Retinal pigment epithelial cell (primary cell): Measurements from ENCODE around the gene TMEM139.

ENCODE experiments used
- DNase-seq: peaks from one replicate; pipeline ENCODE4 v3.0.0-alpha.2; 2010; ENCODE audit warnings: low read depth
- H3K4me3 ChIP-seq: 2 replicates; pipeline ENCODE4 v1.5.1; 2011; ENCODE audit warnings: mild to moderate bottlenecking, low read length, control low read depth, moderate library complexity
- TF ChIP-seq, protein P1 (sequence below): conservative IDR thresholded peaks from 2 replicates; pipeline ENCODE4 v1.5.1; 2011; ENCODE audit warnings: low read depth, low read length, control low read depth, inconsistent platforms

The TMEM139 gene

DNA sequence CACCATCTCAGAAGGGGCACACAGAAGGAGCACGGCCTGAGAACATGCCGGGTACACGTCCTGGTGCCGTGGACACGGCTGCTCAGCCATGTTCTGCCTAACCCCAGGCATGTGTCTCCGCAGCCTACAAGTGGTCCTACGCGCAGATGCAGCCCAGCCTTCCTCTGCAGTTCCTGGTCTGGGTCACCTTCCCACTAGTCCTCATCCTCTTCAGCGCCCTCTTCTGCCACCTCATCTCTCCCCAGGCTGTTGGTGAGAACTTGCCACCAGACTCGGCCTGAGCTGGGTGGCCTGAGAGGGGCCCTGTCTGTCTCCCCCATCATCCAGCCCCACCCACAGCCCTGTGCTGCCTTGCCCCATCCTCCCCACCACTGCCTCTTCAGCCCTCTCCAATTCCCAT lies 36.5 kb downstream of the TMEM139 start:
- no peak overlapping the region for H3K4me3 ChIP-seq
- TF ChIP-seq, protein P1, sequence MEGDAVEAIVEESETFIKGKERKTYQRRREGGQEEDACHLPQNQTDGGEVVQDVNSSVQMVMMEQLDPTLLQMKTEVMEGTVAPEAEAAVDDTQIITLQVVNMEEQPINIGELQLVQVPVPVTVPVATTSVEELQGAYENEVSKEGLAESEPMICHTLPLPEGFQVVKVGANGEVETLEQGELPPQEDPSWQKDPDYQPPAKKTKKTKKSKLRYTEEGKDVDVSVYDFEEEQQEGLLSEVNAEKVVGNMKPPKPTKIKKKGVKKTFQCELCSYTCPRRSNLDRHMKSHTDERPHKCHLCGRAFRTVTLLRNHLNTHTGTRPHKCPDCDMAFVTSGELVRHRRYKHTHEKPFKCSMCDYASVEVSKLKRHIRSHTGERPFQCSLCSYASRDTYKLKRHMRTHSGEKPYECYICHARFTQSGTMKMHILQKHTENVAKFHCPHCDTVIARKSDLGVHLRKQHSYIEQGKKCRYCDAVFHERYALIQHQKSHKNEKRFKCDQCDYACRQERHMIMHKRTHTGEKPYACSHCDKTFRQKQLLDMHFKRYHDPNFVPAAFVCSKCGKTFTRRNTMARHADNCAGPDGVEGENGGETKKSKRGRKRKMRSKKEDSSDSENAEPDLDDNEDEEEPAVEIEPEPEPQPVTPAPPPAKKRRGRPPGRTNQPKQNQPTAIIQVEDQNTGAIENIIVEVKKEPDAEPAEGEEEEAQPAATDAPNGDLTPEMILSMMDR = no peak
- no peak for DNase-seq

DNA sequence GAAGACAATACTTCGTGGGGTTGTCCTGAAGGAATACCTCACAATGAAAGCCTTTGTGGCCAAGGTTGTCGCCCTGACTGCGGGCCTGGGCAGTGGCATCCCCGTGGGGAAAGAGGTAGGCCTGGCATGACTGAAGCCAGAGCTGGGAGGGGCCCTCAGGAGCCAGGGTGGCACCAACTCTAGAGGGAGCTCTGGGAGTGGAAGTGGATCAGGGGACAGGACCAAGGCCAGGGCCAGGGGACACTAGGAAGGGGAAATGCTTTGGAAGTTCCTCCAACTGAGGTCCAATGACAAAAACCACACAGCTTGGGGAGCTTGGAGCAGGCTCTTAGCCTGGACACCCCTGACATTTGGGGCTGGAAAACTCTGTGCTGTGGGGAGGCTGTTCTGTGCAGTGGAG lies 37.0 kb downstream of the TMEM139 start:
- TF ChIP-seq, protein P1 = peak; percentile 32

DNA sequence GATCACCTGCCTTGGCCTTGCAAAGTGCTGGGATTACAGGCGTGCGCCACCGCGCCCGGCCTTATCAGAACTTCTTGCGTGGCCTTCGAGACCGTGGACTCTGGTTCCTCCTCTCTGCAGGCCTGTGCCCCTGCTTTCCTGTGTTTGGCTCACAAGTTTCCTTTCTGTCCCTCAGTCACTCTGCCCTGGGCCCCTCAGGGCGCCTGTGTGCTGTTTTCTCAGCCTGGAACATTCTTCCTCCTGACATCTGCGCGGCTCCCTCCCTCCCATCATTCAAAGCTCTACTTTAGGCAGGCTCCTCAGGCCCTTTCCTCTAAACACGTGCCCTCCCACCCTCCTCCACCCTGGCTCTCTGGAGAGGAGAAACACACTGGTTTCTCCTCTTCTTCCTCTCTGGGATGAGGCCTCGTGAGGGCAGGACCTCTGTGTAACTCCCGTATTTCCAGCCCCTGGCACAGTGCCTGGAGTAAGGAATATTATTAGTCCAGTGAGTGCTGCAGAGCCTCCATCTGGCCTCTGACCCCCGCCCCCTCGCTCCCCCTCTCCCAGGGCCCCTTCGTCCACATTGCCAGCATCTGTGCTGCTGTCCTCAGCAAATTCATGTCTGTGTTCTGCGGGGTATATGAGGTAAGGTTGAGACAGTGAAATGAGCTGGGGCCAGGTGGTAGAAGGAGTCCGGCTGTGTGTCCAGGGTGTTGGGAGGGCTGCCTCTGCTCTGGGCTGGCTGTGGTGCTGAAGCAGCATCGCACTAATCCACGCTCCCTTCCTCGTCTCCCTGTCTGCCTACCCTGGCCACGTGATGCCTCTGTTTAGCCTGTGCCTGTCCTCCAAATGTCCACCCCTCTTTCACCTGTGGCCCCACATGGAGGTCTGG lies 38.2 kb downstream of the TMEM139 start:
- H3K4me3 ChIP-seq = no peak overlapping the region
- no peak for DNase-seq
- TF ChIP-seq, protein P1 = no peak

More for the DNA sequence above, 37.0 kb downstream of the TMEM139 start:
- no peak overlapping the region for H3K4me3 ChIP-seq
- no peak for DNase-seq

DNA sequence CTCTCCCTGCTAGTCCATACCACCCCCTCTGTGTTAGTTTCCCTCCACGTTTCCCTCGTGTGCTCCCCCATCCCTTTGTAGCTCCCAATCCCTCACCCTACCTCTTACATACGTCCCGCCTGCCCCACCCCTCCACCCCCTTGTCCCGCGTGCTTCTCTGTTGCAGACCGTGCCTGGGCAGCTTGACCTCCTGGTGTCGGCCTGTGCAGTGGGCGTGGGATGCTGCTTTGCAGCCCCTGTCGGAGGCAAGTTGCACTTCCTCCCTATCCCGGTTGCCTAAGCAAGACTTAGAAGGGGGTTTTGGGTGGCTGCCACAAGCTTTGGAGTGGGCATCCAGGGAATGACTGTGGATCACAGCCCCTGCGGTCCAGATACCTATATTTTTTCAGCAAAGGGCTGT lies 38.9 kb downstream of the TMEM139 start:
- no peak for DNase-seq
- H3K4me3 ChIP-seq = no peak overlapping the region
- TF ChIP-seq, protein P1 = no peak

DNA sequence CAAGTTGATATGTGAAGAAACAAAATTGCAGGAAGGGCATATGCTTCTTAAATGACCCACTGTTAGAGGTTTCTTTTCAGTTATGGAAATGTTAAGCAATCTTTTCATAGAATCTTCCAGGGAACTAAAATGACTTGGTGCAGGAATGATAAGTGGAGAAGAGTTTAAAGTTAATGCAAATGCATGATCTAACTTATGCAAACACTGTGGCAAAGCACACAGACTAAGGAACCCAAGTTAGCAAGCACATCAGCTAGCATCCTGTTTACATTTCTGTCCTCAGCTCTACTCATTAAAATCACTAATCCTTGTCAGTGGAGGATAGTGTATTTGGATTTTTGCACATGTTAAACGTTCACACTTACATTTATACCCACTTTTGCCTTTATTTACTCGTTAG lies 40.5 kb downstream of the TMEM139 start:
- no peak for DNase-seq
- no peak overlapping the region for H3K4me3 ChIP-seq
- TF ChIP-seq, protein P1 = no peak

DNA sequence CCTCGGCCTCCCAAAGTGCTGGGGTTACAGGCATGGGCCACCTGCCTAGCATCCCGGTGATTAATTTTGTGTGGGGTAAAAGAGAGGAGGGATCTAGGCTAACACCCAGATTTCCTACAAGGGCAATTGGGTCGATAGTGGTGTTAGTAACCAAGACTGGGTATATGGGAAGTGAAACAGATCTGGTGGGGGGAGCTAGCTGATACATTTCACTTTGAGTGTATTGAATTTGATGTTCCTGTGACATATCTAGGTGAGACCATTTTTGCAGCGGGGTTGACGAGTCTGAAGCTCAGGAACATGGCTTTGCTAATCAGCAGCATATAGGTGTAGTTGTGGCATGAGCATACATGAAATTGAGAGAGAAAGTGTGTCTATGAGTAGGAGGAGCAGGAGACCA lies 43.1 kb downstream of the TMEM139 start:
- TF ChIP-seq, protein P1 = no peak
- no peak for DNase-seq
- H3K4me3 ChIP-seq = no peak overlapping the region

DNA sequence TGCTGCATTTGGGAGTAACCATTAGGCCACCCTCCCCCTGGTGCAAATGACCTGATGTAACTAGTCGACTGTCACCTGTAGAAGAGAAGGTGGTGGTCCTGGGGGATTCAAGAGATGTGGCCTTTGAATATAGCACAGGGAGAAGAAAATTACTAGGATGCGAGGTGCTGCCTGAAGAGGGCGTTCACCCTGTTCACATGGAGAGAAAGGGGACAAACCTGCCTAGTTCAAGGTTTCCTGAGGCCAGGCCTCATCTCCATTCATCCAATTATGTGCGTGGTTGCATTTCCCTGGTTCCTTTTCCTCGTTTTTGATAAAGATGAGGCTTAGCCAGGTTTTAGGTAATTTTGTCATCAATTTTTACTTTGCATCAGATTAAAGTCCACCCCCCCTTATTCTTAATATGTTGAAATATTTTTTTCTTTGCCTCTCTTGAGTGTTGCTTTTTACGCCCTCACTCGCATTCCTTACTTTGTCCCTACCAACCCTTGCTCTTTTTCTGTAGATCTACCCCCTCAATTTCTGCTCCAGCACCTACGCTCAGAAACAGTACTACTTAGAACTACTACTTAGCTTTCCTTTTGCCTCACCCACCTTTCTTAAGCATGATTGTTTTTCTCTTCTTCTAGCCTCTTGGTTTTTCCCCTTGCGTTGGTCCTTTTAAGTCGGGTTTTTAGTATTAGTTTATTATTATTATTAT lies 44.9 kb downstream of the TMEM139 start:
- TF ChIP-seq, protein P1 = no peak
- no peak for DNase-seq
- no peak overlapping the region for H3K4me3 ChIP-seq
